NCI-H526 (cell line): ENCODE data around the gene RPUSD4.
"Not testable (repeated sequence)": the region's sequence is repeated elsewhere in the genome, so short reads cannot be mapped to it uniquely, and the experiment has no call there.

ENCODE experiments used
- DNase-seq, 2 experiments: peaks; one replicate each; lab custom pipeline; 2025; lab: John Stamatoyannopoulos, UW

The RPUSD4 gene, protein sequence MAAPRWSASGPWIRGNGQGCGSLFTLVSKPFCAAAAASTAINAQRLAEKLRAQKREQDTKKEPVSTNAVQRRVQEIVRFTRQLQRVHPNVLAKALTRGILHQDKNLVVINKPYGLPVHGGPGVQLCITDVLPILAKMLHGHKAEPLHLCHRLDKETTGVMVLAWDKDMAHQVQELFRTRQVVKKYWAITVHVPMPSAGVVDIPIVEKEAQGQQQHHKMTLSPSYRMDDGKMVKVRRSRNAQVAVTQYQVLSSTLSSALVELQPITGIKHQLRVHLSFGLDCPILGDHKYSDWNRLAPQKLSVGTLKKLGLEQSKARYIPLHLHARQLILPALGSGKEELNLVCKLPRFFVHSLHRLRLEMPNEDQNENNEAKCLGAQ

GRCh38 chr11:126211236-126212088, at the start of gene RPUSD4, which contains the start of gene FAM118B:
RPUSD4 (minus strand) TSS chr11:126211650; CDS start chr11:126211638, 12 bp downstream.
FAM118B (plus strand) TSS chr11:126211782; CDS start chr11:126235002, 23,220 bp downstream.
- peak; percentile 99 to 100 for DNase-seq

DNA sequence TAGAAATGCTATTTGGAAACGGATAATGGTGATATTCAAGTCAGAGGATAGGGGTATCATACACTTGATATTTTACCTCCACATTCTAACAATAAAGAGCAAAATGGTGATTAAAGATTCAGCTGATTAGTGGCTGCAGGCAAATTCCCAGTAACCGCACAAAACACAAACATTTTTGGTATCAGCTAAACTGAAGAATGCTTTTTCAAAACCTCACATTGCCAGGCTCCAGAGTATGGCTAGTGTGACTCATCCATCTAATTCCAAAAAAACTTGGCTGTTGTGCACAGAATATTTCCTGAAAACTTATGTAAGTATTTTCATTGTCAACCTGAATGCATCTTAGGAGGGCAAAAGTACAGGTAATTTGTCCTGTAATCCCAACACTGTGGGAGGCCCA, 46.3 kb upstream of the RPUSD4 start:
- no peak for DNase-seq

- no peak for DNase-seq
These were observed 45.7 kb upstream of the RPUSD4 start for GRCh38 chr11:126257144-126257543.

GRCh38 chr11:126256216-126256615, 44.8 kb upstream of the RPUSD4 start:
- DNase-seq: no peak

DNA sequence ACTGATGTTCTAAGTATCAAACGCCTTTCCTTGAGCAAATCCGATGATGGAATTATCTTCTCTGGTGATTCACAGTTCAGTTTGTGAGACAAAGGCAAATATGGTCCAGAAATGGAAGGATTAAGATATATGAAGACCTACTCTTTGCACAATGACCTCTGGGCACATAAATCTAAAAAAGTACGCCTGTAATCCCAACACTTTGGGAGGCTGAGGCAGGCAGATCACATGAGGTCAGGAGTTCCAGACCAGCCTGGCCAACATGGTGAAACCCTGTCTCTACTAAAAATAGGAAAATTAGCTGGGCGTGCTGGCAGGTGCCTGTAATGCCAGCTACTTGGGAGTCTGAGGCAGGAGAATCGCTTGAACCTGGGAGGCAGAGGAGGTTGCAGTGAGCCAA, 44.1 kb upstream of the RPUSD4 start:
- DNase-seq: not testable (repeated sequence)

DNA sequence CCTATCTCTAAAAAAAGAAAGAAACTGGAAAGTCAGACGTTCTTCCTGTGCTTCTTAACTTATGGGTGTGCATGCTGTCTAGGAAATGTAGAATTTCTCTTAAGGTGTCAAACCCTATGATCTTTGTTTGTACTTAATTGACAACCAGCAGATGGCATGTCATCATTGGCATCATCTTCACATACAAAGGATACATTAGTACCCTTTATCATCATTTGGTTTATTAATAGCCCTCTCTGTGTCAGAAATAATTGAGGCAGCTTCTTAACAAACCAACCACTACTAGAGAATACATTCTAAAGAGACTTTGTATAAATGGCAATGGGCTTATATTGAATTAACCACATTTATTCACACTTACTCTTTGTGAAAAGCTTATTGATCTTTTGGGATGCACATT, 43.4 kb upstream of the RPUSD4 start:
- DNase-seq: no peak

DNA sequence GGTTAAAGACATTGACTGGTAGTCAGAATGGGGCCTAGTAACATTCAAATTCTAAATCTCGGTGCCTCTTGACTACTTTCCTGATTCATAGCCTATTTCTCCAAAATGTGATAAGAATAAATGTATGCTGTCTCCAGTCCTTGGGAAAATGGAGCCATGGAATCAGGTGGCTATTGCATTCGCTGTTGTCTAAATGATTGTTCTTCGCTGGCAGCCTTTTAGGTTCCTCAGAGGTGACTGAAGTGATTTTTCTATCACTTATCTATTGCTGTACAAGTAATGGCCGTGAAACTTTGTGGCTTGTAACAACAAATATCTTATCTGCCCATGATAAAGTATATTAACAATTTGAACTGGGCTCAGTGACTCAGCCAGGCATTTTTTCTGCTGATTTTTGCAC, 41.8 kb upstream of the RPUSD4 start:
- DNase-seq: no peak

GRCh38 chr11:126246636-126247035, 35.2 kb upstream of the RPUSD4 start:
- no peak for DNase-seq

DNA sequence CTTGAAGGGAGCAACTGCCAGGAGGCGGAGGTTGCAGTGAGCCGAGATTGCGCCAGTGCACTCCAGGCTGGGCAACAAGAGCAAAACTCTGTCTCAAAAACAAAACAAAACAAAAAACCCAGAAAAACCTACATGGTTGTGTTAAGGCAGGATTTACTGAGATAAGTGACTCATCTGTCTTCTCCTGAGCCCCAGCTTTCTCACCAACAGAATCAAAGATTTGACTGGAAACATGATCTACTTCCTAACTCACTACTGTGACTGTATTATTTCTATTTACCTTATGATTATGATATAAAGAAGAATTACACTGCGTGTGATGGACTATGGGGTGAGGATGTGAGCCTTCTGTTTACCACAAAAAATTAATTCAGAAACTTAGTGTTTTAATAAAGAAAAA, 21.9 kb upstream of the RPUSD4 start:
- DNase-seq: no peak

DNA sequence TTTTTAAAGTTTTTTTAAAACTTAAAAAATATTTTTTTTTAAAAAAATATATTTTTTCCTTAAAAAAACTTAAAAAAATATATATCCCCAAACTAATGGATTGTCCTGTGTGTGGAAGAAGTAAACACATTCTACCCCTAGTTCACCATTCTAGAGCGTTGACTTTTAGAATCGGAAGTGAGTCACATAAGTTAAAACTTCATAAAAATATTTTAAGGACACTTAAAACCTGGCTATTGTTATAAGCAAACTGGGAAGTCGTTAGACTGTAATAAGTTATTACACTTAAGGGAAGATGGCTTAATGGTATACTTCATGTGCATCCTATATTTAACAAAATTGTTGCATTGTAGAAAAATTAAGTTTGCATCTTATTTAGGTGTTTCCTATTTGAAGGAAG, 21.2 kb upstream of the RPUSD4 start:
- no peak for DNase-seq

- no peak for DNase-seq
These were observed 20.4 kb upstream of the RPUSD4 start for GRCh38 chr11:126231725-126232459.

DNA sequence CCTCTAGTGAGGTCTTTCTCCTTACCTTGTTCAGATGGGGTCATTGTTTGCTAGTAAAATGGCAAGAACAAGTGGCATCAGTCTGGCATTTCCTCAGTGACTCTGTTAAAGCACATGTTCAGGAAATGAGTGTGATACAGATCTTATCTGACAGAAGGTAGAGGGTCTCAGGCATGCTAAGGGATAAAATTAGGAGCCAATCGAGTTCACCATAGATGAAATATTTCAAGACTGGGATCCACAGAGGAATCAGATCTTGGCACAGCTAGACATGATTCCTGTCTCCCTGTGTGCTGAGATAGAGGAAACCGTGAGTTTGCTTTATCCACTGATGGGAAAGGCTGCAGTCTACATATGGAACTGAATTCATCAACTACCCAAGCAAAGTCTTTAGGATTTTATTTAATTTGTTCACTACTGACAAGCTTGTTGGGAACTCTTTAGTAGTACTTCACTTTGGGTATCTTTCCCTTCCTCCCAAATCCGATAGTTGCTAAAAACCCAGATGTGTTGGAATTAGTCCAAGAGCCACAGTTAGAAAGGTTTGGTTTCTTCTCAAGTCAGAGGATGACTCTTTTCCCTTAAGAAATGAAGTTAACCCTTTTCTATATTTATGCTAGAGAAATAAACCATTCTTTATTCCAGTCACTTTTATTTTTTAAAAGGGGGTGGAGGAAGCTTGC, 18.5 kb upstream of the RPUSD4 start:
- no peak for DNase-seq

DNA sequence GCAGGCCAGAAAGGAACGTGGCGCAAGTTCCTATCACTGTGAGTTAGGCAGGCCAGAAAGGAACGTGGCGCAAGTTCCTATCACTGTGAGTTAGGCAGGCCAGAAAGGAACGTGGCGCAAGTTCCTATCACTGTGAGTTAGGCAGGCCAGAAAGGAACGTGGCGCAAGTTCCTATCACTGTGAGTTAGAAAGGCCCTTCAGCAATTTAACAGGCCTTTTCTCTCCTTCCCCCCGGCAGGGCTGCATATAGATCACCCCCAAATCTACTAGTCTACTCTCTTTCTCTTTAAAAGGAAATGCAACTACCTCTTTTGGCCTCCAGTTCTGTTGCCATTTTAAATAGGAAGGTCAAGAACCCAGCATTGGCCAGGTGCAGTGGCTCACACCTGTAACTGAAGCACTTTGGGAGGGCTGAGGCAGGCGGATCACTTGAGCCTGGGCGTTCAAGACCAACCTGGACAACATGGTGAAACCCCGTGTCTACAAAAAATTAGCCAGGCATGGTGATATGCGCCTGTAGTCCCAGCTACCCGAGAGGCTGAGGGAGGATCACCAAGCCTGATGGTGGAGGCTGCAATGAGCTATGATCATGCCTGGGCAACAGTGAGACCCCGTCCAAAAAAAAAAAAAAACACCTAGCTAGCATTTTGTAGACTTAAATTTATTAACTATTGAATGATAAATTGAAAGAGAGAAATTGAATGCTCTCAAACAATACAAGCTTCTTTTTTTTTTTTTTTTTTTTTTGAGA, 15.1 kb upstream of the RPUSD4 start:
- no peak for DNase-seq

DNA sequence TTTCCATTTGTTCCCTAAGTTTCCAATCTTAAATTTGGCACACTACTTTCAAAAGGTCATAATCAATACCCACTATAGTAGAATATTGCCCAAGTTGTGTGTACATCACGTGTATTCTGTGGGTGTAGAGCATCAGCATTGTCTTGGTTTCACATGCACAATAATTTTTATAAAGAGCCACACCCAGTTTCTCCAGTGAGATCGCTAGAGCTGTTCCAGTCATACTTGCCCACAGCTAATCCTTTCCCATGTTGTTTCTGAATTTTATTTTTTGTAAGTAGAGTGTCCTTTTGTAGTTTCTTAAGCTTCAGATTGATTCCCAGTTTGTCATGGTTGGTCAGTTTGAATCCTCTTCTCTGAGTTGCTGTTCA, 13.8 kb upstream of the RPUSD4 start:
- no peak for DNase-seq

GRCh38 chr11:126224647-126225294, 13.3 kb upstream of the RPUSD4 start:
- no peak for DNase-seq

DNA sequence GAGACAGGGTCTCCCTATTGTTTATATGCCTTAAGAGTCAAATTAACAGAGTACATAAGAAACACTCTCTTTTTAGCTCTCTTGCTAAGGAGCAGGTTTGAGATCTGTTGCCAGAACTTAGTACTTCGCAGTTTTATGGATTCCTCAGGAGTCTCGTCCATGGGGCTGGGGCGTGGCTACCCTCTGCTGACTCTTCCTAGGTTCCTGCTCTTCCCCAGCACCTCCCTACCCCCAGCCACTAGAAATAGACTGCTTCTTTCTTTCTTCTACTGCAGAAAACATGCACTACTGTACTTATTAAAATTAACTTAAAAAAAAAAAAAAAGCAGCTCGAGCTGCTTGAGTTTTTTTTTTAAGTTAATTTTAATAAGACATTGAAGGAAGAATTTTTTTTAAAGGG, 8.1 kb upstream of the RPUSD4 start:
- no peak for DNase-seq

DNA sequence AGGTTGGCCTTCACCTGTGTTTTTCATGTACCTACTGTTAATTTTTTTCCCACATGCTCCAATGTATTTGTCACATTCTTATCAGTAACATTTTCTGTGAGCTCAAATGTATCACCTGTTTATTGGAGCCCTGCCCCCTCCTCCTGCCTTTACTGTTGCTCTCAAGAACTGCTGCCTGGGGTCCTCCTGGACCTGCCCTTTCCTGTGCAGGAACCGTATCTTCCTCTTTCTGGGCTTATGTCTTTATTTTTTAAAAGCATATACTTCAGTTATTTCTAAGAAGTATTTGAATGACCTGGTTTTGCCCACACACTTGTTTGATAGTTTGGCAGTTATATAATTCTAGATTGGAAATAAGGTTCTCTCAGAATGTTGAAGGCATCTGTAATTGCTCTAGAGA, 6.0 kb upstream of the RPUSD4 start:
- DNase-seq: no peak

GRCh38 chr11:126216526-126217305, 5.3 kb upstream of the RPUSD4 start:
- DNase-seq: no peak

DNA sequence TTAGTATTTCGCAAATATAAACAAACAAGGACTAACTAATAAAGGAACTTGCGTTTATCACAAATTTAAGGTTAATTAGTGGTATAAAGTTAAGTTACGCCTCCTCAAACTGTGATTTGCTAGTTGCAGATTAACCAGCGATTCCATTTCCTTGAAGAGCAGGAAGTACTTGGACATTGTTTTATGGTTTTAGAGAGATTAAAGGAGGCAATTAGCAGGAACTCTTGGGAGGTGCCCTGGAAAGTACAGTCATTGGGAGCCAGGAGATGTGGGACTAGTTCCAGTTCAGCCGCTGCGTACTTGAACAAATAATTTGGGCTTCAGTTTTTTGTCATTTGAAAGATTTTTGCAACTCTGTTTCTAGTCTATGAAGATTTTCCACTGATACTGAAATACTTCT, 3.4 kb upstream of the RPUSD4 start:
- no peak for DNase-seq

DNA sequence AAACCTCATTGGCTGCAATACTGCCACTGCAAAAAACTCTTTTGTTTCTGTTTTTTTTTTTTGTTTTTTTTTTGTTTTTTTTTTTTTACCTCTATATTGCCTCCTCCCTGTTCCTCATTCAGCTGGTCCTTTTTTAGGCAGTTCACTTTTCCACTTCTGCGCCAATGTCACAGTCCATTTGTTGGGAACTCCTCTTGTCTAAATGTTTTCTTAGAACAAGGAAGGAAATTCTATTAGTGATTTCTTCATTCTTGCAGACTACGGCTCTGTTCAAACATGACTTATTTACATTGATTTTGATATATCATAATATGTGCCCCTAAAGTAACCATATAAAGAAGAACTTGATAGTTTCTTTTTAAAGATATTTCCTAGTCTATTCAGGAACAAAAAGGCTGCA, 3.0 kb upstream of the RPUSD4 start:
- DNase-seq: no peak
